Liver (tissue), 3 donors: ENCODE measurements around the gene ABCA6.

Experiments
- EGR1 ChIP-seq, 2 donors: IDR thresholded peaks; 2 replicates each; pipeline ENCODE4 v1.6.1; 2016 to 2018; ENCODE audit warnings: antibody characterized with exemption in 2 of 2, low read depth in 2 of 2
- FOXA1 ChIP-seq: IDR thresholded peaks from 2 replicates; pipeline ENCODE4 v1.6.1; 2016; ENCODE audit warnings: antibody characterized with exemption
- HNF4G ChIP-seq: IDR thresholded peaks from 2 replicates; pipeline ENCODE4 v1.6.1; 2016; ENCODE audit warnings: antibody characterized with exemption
- JUND ChIP-seq, 2 donors: IDR thresholded peaks; 2 replicates each; pipeline ENCODE4 v1.6.1; 2016; ENCODE audit warnings: antibody characterized with exemption in 2 of 2
- MAX ChIP-seq: IDR thresholded peaks from 2 replicates; pipeline ENCODE4 v1.6.1; 2016; ENCODE audit warnings: antibody characterized with exemption
- RAD21 ChIP-seq, 2 donors: IDR thresholded peaks; 2 replicates each; pipeline ENCODE4 v1.6.1; 2016; ENCODE audit warnings: antibody characterized with exemption in 2 of 2, mild to moderate bottlenecking in 2 of 2
- SP1 ChIP-seq: IDR thresholded peaks from 2 replicates; pipeline ENCODE4 v1.6.1; 2018; ENCODE audit warnings: antibody characterized with exemption, mild to moderate bottlenecking
- TAF1 ChIP-seq: conservative IDR thresholded peaks from 2 replicates; pipeline ENCODE4 v1.6.1; 2016; ENCODE audit warnings: antibody characterized with exemption, mild to moderate bottlenecking
- YY1 ChIP-seq: IDR thresholded peaks from 2 replicates; pipeline ENCODE4 v1.6.1; 2016; ENCODE audit warnings: antibody characterized with exemption, mild to moderate bottlenecking
- TF ChIP-seq, protein P1 (sequence below): fragments of 150-350 bp; IDR thresholded peaks from 2 replicates; pipeline ENCODE4 v1.5.1; 2017; ENCODE audit warnings: improper control_type of control experiment, low read depth, low read length; ENCODE audit not compliant: missing input control
- TF ChIP-seq, protein P2 (sequence below): IDR thresholded peaks from 2 replicates; pipeline ENCODE4 v1.6.1; 2016; ENCODE audit warnings: antibody characterized with exemption, mild to moderate bottlenecking
- TF ChIP-seq, protein P3 (sequence below): IDR thresholded peaks from 2 replicates; pipeline ENCODE4 v1.6.1; 2016; ENCODE audit warnings: antibody characterized with exemption
- TF ChIP-seq, protein P4 (sequence below): IDR thresholded peaks from 2 replicates; pipeline ENCODE4 v1.6.1; 2016; ENCODE audit warnings: antibody characterized with exemption
- donor health status: healthy.
- donor health status: healthy.

DNA sequence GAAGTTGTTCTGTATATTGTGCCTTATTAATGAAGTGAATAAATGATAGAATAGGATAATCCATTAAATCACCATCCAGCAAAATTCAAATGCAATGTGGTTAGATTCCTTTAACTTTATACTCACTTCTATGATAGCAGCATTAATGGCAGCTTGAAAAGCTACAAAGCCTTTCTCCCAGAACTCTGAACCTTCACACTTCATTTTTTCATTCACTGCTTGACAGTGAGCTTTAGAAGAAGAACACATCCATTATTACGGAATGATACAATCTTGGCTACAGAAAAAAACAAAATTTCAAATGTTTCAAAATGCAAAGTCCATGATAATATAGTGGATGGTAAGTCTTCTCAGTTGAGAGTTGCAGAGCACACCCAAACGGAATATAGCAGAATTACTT lies 97.3 kb downstream of the ABCA6 start:
- TF ChIP-seq, protein P1, sequence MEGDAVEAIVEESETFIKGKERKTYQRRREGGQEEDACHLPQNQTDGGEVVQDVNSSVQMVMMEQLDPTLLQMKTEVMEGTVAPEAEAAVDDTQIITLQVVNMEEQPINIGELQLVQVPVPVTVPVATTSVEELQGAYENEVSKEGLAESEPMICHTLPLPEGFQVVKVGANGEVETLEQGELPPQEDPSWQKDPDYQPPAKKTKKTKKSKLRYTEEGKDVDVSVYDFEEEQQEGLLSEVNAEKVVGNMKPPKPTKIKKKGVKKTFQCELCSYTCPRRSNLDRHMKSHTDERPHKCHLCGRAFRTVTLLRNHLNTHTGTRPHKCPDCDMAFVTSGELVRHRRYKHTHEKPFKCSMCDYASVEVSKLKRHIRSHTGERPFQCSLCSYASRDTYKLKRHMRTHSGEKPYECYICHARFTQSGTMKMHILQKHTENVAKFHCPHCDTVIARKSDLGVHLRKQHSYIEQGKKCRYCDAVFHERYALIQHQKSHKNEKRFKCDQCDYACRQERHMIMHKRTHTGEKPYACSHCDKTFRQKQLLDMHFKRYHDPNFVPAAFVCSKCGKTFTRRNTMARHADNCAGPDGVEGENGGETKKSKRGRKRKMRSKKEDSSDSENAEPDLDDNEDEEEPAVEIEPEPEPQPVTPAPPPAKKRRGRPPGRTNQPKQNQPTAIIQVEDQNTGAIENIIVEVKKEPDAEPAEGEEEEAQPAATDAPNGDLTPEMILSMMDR: no peak
- TF ChIP-seq MAX (no peak), HNF4G (no peak), JUND (IDR thresholded peaks at IDR 0.05) (no peak), YY1 (no peak), RAD21 (IDR thresholded peaks at IDR 0.05) (no peak), FOXA1 (no peak), EGR1 (IDR thresholded peaks at IDR 0.05; ENCODE audit: low read depth in 2 of 2) (no peak), SP1 (no peak), TAF1 (no peak)
- TF ChIP-seq, protein P2, sequence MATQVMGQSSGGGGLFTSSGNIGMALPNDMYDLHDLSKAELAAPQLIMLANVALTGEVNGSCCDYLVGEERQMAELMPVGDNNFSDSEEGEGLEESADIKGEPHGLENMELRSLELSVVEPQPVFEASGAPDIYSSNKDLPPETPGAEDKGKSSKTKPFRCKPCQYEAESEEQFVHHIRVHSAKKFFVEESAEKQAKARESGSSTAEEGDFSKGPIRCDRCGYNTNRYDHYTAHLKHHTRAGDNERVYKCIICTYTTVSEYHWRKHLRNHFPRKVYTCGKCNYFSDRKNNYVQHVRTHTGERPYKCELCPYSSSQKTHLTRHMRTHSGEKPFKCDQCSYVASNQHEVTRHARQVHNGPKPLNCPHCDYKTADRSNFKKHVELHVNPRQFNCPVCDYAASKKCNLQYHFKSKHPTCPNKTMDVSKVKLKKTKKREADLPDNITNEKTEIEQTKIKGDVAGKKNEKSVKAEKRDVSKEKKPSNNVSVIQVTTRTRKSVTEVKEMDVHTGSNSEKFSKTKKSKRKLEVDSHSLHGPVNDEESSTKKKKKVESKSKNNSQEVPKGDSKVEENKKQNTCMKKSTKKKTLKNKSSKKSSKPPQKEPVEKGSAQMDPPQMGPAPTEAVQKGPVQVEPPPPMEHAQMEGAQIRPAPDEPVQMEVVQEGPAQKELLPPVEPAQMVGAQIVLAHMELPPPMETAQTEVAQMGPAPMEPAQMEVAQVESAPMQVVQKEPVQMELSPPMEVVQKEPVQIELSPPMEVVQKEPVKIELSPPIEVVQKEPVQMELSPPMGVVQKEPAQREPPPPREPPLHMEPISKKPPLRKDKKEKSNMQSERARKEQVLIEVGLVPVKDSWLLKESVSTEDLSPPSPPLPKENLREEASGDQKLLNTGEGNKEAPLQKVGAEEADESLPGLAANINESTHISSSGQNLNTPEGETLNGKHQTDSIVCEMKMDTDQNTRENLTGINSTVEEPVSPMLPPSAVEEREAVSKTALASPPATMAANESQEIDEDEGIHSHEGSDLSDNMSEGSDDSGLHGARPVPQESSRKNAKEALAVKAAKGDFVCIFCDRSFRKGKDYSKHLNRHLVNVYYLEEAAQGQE: no peak
- TF ChIP-seq, protein P3, sequence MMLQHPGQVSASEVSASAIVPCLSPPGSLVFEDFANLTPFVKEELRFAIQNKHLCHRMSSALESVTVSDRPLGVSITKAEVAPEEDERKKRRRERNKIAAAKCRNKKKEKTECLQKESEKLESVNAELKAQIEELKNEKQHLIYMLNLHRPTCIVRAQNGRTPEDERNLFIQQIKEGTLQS: no peak
- TF ChIP-seq, protein P4, sequence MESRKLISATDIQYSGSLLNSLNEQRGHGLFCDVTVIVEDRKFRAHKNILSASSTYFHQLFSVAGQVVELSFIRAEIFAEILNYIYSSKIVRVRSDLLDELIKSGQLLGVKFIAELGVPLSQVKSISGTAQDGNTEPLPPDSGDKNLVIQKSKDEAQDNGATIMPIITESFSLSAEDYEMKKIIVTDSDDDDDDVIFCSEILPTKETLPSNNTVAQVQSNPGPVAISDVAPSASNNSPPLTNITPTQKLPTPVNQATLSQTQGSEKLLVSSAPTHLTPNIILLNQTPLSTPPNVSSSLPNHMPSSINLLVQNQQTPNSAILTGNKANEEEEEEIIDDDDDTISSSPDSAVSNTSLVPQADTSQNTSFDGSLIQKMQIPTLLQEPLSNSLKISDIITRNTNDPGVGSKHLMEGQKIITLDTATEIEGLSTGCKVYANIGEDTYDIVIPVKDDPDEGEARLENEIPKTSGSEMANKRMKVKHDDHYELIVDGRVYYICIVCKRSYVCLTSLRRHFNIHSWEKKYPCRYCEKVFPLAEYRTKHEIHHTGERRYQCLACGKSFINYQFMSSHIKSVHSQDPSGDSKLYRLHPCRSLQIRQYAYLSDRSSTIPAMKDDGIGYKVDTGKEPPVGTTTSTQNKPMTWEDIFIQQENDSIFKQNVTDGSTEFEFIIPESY: no peak
